DMS 273 treated with DMSO at 0.1 percent for 48 hours (cell line): ENCODE data around the gene RHOT2.

Experiments
- DNase-seq: peaks from one replicate; lab custom pipeline; 2025; lab: John Stamatoyannopoulos, UW

The RHOT2 gene

GRCh38 chr16:647173-647902 is 20.6 kb upstream of the RHOT2 start:
- DNase-seq, result no peak

GRCh38 chr16:648071-648780 is 19.7 kb upstream of the RHOT2 start:
- DNase-seq, result no peak

GRCh38 chr16:648781-649589 is 18.9 kb upstream of the RHOT2 start, which contains the start of gene WDR90:
Gene WDR90, plus strand, starts transcription at chr16:649365. Its CDS starts 52 bp downstream, at chr16:649417.
- DNase-seq, result peak; percentile 82

GRCh38 chr16:649631-650030 is 18.3 kb upstream of the RHOT2 start:
- no peak for DNase-seq

- no peak for DNase-seq
Measured at GRCh38 chr16:651844-652243, 16.1 kb upstream of the RHOT2 start.

GRCh38 chr16:652454-653305 is 15.3 kb upstream of the RHOT2 start:
- no peak for DNase-seq

GRCh38 chr16:654034-654433 is 13.9 kb upstream of the RHOT2 start:
- DNase-seq, result no peak

GRCh38 chr16:657487-657886 is 10.4 kb upstream of the RHOT2 start:
- no peak for DNase-seq

- no peak for DNase-seq
Measured at GRCh38 chr16:658679-659571, 9.0 kb upstream of the RHOT2 start.

- DNase-seq, result no peak
Measured at GRCh38 chr16:659618-660017, 8.3 kb upstream of the RHOT2 start.

- no peak for DNase-seq
Measured at GRCh38 chr16:660132-660458, 7.8 kb upstream of the RHOT2 start.

- DNase-seq, result no peak
Measured at GRCh38 chr16:660459-661183, 7.3 kb upstream of the RHOT2 start.

- DNase-seq, result no peak
Measured at GRCh38 chr16:661184-661821, 6.6 kb upstream of the RHOT2 start.

GRCh38 chr16:662095-662494 is 5.8 kb upstream of the RHOT2 start:
- DNase-seq, result no peak

- no peak for DNase-seq
Measured at GRCh38 chr16:662597-662996, 5.3 kb upstream of the RHOT2 start.

- DNase-seq, result no peak
Measured at GRCh38 chr16:666572-666971, 1.4 kb upstream of the RHOT2 start.

- DNase-seq, result no peak
Measured at GRCh38 chr16:667113-667779, 686 bp upstream of the RHOT2 start.

GRCh38 chr16:668519-669171 is 713 bp downstream of the RHOT2 start:
- no peak for DNase-seq

GRCh38 chr16:669666-670065 is 1.7 kb downstream of the RHOT2 start:
- no peak for DNase-seq
